Panc1 (cell line): ENCODE results near the gene ADISSP.

Experiments used
- POLR2AphosphoS5 ChIP-seq: IDR thresholded peaks from 2 replicates; pipeline ENCODE4 v1.6.1; 2012; ENCODE audit warnings: mild to moderate bottlenecking, low read depth, low read length, moderate library complexity
- TCF7L2 ChIP-seq: IDR thresholded peaks from 2 replicates; pipeline ENCODE4 v1.6.1; 2011; ENCODE audit warnings: mild to moderate bottlenecking, low read depth, low read length, inconsistent platforms
- TF ChIP-seq, protein P1 (sequence below): fragments of 450-650 bp; IDR thresholded peaks from 2 replicates; pipeline ENCODE4 v1.5.1; 2017; ENCODE audit warnings: mild to moderate bottlenecking
- TF ChIP-seq, protein P2 (sequence below), 2 experiments: IDR thresholded peaks; 2 replicates each; pipeline ENCODE4 v1.6.1; 2011 to 2012; ENCODE audit warnings: low read depth in 2 of 2, control low read depth in 1 of 2, low read length in 1 of 2, mild to moderate bottlenecking in 1 of 2, moderate library complexity in 1 of 2; ENCODE audit not compliant: insufficient read depth in 1 of 2

DNA sequence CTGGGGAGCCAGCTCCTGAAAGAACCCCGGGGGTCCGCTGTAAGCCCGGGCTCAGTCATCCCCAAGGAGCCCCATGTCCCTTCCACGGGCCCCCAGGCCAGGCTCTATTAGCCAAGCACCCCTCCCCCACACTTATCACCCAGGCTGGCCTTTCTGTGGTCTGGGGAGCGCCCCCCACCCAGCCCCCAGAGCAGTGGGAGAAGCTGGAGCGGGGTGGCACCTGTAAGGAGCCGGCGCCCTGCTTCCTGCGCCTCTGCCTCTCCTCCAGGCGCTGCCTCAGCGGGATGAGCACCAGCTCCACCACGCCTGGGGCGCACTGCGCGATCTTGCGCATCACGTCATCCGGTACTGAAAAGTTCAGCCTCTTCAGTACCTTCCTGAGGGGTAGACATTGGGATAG lies 11.4 kb upstream of the ADISSP start:
- TF ChIP-seq, protein P1, sequence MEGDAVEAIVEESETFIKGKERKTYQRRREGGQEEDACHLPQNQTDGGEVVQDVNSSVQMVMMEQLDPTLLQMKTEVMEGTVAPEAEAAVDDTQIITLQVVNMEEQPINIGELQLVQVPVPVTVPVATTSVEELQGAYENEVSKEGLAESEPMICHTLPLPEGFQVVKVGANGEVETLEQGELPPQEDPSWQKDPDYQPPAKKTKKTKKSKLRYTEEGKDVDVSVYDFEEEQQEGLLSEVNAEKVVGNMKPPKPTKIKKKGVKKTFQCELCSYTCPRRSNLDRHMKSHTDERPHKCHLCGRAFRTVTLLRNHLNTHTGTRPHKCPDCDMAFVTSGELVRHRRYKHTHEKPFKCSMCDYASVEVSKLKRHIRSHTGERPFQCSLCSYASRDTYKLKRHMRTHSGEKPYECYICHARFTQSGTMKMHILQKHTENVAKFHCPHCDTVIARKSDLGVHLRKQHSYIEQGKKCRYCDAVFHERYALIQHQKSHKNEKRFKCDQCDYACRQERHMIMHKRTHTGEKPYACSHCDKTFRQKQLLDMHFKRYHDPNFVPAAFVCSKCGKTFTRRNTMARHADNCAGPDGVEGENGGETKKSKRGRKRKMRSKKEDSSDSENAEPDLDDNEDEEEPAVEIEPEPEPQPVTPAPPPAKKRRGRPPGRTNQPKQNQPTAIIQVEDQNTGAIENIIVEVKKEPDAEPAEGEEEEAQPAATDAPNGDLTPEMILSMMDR: no peak
- no peak for TF ChIP-seq POLR2AphosphoS5
- TF ChIP-seq, protein P2, sequence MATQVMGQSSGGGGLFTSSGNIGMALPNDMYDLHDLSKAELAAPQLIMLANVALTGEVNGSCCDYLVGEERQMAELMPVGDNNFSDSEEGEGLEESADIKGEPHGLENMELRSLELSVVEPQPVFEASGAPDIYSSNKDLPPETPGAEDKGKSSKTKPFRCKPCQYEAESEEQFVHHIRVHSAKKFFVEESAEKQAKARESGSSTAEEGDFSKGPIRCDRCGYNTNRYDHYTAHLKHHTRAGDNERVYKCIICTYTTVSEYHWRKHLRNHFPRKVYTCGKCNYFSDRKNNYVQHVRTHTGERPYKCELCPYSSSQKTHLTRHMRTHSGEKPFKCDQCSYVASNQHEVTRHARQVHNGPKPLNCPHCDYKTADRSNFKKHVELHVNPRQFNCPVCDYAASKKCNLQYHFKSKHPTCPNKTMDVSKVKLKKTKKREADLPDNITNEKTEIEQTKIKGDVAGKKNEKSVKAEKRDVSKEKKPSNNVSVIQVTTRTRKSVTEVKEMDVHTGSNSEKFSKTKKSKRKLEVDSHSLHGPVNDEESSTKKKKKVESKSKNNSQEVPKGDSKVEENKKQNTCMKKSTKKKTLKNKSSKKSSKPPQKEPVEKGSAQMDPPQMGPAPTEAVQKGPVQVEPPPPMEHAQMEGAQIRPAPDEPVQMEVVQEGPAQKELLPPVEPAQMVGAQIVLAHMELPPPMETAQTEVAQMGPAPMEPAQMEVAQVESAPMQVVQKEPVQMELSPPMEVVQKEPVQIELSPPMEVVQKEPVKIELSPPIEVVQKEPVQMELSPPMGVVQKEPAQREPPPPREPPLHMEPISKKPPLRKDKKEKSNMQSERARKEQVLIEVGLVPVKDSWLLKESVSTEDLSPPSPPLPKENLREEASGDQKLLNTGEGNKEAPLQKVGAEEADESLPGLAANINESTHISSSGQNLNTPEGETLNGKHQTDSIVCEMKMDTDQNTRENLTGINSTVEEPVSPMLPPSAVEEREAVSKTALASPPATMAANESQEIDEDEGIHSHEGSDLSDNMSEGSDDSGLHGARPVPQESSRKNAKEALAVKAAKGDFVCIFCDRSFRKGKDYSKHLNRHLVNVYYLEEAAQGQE (IDR thresholded peaks at IDR 0.05; ENCODE audit: insufficient read depth in 1 of 2, low read depth in 2 of 2, low read length in 1 of 2): no peak
- TF ChIP-seq TCF7L2: no peak
